Stomach (tissue), 9 donors: ENCODE data around the gene PCDH7. TPM values are rescaled to one million over a fixed set of nuclear protein-coding genes. Genes with fewer than 3 reads are reported as not detected.

Experiments
- DNase-seq, 2 donors: peaks; one replicate each; pipeline versions ENCODE4 v3.0.0 to v3.0.0-alpha.2; 2013 to 2019
- H3K27ac ChIP-seq, 5 donors: fragments of 200-600 bp in 4 of 5; sonication (generic) in 4 of 5; one replicate each; pipeline ENCODE4 v1.5.1; 2013 to 2019; ENCODE audit warnings: mild to moderate bottlenecking in 1 of 5, moderate library complexity in 1 of 5
- H3K27me3 ChIP-seq, 3 donors: fragments of 200-600 bp; sonication (generic); one replicate each; pipeline ENCODE4 v1.5.1; 2017 to 2019; ENCODE audit warnings: mixed run types in 1 of 3
- H3K36me3 ChIP-seq, 4 donors: fragments of 200-600 bp; sonication (generic); 1 replicate in 3 of 4; 2 replicates in 1 of 4; pipeline ENCODE4 v1.5.1; 2016 to 2019
- H3K4me1 ChIP-seq, 4 donors: fragments of 200-600 bp; sonication (generic); one replicate each; pipeline ENCODE4 v1.5.1; 2016 to 2019
- H3K4me3 ChIP-seq, 4 donors: fragments of 200-600 bp; sonication (generic) in 3 of 4; one replicate each; pipeline ENCODE4 v1.5.1; 2016 to 2019; ENCODE audit warnings: mild to moderate bottlenecking in 1 of 4
- H3K9me3 ChIP-seq, 4 donors: fragments of 200-600 bp; sonication (generic); one replicate each; pipeline ENCODE4 v1.5.1; 2016 to 2019
- CTCF ChIP-seq, 7 experiments: fragments of 450-650 bp in 4 of 7; fragments of 200-600 bp in 3 of 7; sonication (generic) in 3 of 7; IDR thresholded peaks; one replicate each; pipeline ENCODE4 v1.5.1; 2016 to 2019; ENCODE audit warnings: antibody characterized with exemption in 7 of 7, control low read depth in 2 of 7, mild to moderate bottlenecking in 1 of 7
- EP300 ChIP-seq: sonication (generic); formaldehyde crosslinking; IDR thresholded peaks from one replicate; pipeline ENCODE4 v1.6.1; 2017; ENCODE audit warnings: antibody characterized with exemption
- POLR2A ChIP-seq, 4 donors: fragments of 450-650 bp; IDR thresholded peaks; one replicate each; pipeline ENCODE4 v1.6.1; 2016; ENCODE audit warnings: antibody characterized with exemption in 4 of 4, control low read depth in 2 of 4, mild to moderate bottlenecking in 1 of 4, moderate library complexity in 1 of 4
- POLR2AphosphoS5 ChIP-seq, 3 donors: sonication (generic); formaldehyde crosslinking; IDR thresholded peaks; one replicate each; pipeline ENCODE4 v1.6.1; 2016; ENCODE audit warnings: antibody characterized with exemption in 3 of 3
- WGBS, 5 donors: extraction: QIAGEN DNeasy Blood & Tissue Kit in 3 of 5; methylation state at CpG; one replicate each; pipeline versions ENCODE4 v1.1.5 to v1.1.7; 2013 to 2018; 5-methylcytosine and 5-hydroxymethylcytosine counted together
- intact Hi-C: fragments of 100-400 bp; cut with DNase I; formaldehyde crosslinking; loops from one replicate; pipeline ENCODE4 v1.15.1; 2023; ENCODE audit warnings: low total_unique reads
- polyA plus RNA-seq, 3 donors: library from polyadenylated mRNA; stranded (reverse); fragments of 200-250 nt; gene quantifications; one replicate each; pipeline ENCODE4 v1.2.3, GENCODE V29; 2013
- total RNA-seq, 5 donors: library from RNA; depleted of rRNA; stranded (reverse); fragments of >200 nt; gene quantifications; one replicate each; pipeline versions ENCODE4 v1.1.0 to v1.2.3, GENCODE V29; 2014 to 2016
- donor health status: healthy with polysubstance abuse.
- donor health status: Bipolar disorder and iron deficiency.
- donor health status: healthy.

PCDH7 gene
- total and polyA plus RNA-seq, 8 donors, result 2.3 to 130 (median 42.9) TPM

GRCh38 chr4:30727409-30727808 is 7.2 kb downstream of the PCDH7 start:
- no peak for TF ChIP-seq POLR2A (IDR thresholded peaks at IDR 0.05)
- TF ChIP-seq POLR2AphosphoS5 (IDR thresholded peaks at IDR 0.05), result no peak
- TF ChIP-seq CTCF (IDR thresholded peaks at IDR 0.05), result no peak
- TF ChIP-seq EP300, result no peak
- Histone ChIP-seq H3K27me3 (peaks cover 0 to 20% (median 7%) of the 10 kb centered on the region in 3 donors), H3K9me3 (no peaks in the 10 kb centered on the region), H3K36me3 (no peaks in the 10 kb centered on the region), H3K27ac (no peak overlapping the region), H3K4me3 (peak overlapping the region in 2 of 4 donors; percentile 13 to 75), H3K4me1 (peaks cover 0 to 11% (median 1%) of the 10 kb centered on the region in 4 donors)
- 51 to 66% (median 54%) methylated on average over 2 of the region's 2 CpGs for WGBS, 5 donors
- no peak for DNase-seq
- intact Hi-C loops, result no loop called here

- WGBS, 5 donors, result 75 to 89% (median 88%) methylated on average over 2 of the region's 2 CpGs
- no peaks in the 10 kb centered on the region for H3K36me3 ChIP-seq
- no peak overlapping the region for H3K27ac ChIP-seq
- no peaks in the 10 kb centered on the region for H3K9me3 ChIP-seq
- peaks cover 0 to 11% (median 0%) of the 10 kb centered on the region in 3 donors for H3K27me3 ChIP-seq
- intact Hi-C loops, result no loop called here
- peaks cover 0 to 6% (median 0%) of the 10 kb centered on the region in 4 donors for H3K4me1 ChIP-seq
- H3K4me3 ChIP-seq, result peak overlapping the region in 1 of 4 donors; percentile 75
- TF ChIP-seq POLR2A (IDR thresholded peaks at IDR 0.05), result no peak
- TF ChIP-seq EP300, result no peak
- no peak for TF ChIP-seq CTCF (IDR thresholded peaks at IDR 0.05)
- TF ChIP-seq POLR2AphosphoS5 (IDR thresholded peaks at IDR 0.05), result no peak
- DNase-seq, result no peak
These were observed 8.1 kb downstream of the PCDH7 start for GRCh38 chr4:30728311-30728710.

- H3K9me3 ChIP-seq, result no peaks in the 10 kb centered on the region
- 49 to 77% (median 57%) methylated on average over 3 of the region's 3 CpGs for WGBS, 5 donors
- H3K4me1 ChIP-seq, result peaks cover 0 to 16% (median 7%) of the 10 kb centered on the region in 4 donors
- H3K27me3 ChIP-seq, result no peaks in the 10 kb centered on the region
- intact Hi-C loops, result no loop called here
- H3K27ac ChIP-seq, result no peak overlapping the region
- no peaks in the 10 kb centered on the region for H3K36me3 ChIP-seq
- H3K4me3 ChIP-seq, result no peak overlapping the region
- no peak for DNase-seq
- no peak for TF ChIP-seq POLR2A (IDR thresholded peaks at IDR 0.05)
- no peak for TF ChIP-seq EP300
- no peak for TF ChIP-seq POLR2AphosphoS5 (IDR thresholded peaks at IDR 0.05)
- TF ChIP-seq CTCF (IDR thresholded peaks at IDR 0.05), result no peak
These were observed 23.7 kb downstream of the PCDH7 start for GRCh38 chr4:30743897-30744296.

GRCh38 chr4:30744386-30744785 is 24.2 kb downstream of the PCDH7 start:
- Histone ChIP-seq H3K4me3 (no peak overlapping the region), H3K27me3 (no peaks in the 10 kb centered on the region), H3K9me3 (no peaks in the 10 kb centered on the region), H3K4me1 (peaks cover 0 to 16% (median 7%) of the 10 kb centered on the region in 4 donors), H3K36me3 (no peaks in the 10 kb centered on the region), H3K27ac (no peak overlapping the region)
- TF ChIP-seq EP300 (no peak), POLR2A (IDR thresholded peaks at IDR 0.05) (no peak)
- intact Hi-C loops, result no loop called here
- DNase-seq, result no peak

GRCh38 chr4:30744957-30745640 is 24.9 kb downstream of the PCDH7 start:
- DNase-seq, result no peak
- WGBS, 5 donors, result 65 to 74% (median 72%) methylated on average over 4 of the region's 4 CpGs
- no peaks in the 10 kb centered on the region for H3K36me3 ChIP-seq
- H3K27ac ChIP-seq, result no peak overlapping the region
- peaks cover 0 to 16% (median 5%) of the 10 kb centered on the region in 4 donors for H3K4me1 ChIP-seq
- H3K9me3 ChIP-seq, result no peaks in the 10 kb centered on the region
- TF ChIP-seq POLR2A (IDR thresholded peaks at IDR 0.05) (no peak), POLR2AphosphoS5 (IDR thresholded peaks at IDR 0.05) (no peak), CTCF (IDR thresholded peaks at IDR 0.05) (no peak), EP300 (no peak)
- H3K27me3 ChIP-seq, result no peaks in the 10 kb centered on the region
- no peak overlapping the region for H3K4me3 ChIP-seq
- intact Hi-C loops, result no loop called here
